Activated CD8-positive, alpha-beta memory T cell treated with anti-CD3 and anti-CD28 coated beads for 48 hours (primary cell): ENCODE results near the gene GALNT13.

Source experiments
- DNase-seq, 3 experiments: peaks; one replicate each; pipeline ENCODE4 v3.0.0-alpha.2; 2020; ENCODE audit warnings: low read depth in 2 of 3, low spot score in 2 of 3

The GALNT13 gene

DNA sequence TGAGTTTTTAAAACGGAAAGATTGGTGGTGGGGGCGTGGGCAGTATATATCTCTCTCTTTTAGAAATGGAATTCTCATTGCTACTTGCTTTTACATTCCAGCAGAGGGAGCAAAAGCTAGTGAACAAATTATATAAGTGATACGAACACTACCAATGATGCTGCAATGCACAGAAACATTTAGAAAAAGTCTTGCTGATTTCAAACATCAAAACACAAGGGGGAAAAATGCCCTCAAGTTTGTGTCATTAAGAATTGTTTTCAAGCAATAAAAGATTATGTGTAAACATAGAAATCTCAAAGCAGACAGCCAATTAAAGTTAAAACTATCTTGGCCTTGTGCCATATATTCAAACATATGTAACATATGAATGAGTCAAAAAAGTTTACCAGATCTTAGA, 530.5 kb downstream of the GALNT13 start:
- no peak for DNase-seq

DNA sequence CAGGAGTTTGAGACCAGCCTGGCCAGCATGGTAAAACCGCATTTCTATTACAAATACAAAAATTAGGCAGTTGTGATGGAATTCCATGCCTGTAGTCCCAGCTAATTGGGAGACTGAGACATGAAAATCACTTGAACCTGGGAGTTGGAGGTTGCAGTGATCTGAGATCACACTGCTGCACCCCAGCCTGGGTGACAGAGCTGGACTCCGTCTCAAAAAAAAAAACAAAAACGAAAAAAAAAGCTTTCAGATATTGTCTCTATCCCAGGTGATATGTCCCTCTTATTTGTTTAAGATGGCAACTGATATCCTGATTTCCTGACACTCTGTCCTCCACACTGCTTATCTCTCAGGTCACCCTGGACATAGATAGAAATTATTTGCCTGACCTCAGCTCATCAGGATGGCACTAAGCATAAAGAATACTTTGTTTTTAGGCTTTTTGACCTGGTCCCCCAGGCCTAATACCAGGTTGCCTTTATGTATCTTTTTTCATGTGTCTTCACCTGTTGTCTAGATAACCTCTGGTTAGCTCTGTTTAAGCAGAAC, 531.6 kb downstream of the GALNT13 start:
- DNase-seq: no peak

DNA sequence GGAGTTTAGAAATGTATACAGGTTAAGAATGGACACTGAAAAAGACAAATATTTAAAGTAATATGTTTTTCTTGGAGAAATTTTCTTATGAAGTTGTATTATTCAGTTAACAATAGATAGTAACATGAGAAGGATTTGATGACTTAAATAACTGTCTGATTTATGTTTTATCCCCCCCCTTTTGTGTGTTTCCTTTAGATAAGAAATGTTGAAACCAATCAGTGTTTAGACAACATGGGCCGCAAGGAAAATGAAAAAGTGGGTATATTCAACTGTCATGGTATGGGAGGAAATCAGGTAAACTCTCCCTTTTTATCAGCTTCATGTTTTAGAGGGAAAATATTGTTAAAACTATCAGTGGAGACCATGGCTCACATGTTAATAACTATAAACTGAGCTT, 537.1 kb downstream of the GALNT13 start:
- DNase-seq: no peak

DNA sequence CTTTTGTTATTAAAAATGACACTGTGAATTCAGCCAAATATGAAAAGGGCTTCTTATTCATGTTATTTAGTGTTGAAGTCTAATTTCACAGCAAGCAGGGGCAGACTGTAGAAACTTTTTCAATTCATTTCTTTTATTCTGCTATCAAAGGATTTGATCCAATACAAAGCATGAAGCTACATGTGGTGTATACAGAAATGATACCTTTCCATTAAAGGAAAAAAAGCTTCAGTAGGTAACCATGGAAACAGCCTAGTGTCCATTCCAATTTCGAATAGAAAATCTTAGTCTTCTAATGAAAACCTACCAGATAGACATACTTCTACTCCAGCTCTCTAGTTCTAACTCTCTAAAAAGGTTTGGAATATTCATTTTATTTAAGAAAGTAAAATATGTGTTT, 550.5 kb downstream of the GALNT13 start:
- no peak for DNase-seq

DNA sequence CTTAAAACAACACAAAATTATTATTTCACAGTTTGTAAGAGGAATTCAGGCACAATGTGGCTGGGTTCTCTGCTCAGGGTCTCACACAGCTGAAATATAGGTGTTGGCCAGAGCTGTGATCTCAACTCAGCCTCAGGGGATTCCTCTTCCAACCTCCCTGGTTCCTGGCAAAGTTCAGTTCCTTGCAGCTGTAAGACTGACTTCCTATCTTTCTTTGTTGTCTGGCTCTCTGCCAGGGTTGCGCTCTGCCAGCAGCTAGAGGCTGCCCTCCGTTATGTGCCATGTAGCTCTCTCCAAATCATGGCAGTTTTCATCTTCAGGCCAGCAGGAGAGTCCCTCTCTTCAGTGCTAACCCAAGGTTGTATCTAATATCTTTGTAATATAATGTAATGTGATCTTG, 554.3 kb downstream of the GALNT13 start:
- no peak for DNase-seq

DNA sequence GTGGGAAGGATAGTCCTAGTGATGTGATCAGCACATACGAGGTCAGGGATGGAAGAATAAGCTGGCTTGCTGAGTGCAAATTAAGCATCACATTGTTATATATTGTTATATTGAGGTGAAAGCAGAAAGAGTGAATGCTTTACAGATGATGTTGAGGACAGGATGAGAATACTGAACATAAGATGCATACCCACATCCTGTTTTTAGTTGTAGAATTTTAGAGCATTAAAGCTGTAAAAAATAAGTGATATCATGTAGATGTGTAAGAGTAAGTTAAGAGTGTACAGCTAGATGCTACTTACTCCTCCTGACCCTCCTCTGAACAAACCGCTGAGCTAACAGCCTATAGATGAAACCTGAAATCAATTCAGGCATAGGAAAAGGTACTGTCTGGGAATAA, 555.7 kb downstream of the GALNT13 start:
- DNase-seq: no peak

DNA sequence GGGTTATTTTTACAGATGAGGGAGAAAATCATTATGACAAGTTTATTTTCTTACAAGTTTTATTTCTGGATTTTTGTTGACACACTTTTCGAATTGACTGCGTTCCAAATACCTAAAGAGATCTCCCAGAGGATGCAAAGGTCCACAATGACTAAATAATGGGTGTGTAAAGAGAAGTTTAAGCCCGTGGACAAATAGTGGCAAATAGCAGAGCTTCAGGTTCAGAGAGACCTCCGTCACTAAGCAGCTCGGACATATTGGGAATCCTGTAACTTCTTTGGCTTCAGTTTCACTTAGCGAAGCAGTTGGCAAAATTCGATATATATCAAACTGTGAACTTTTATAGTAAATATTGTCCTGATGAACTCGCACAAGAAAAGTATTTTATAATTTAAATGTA, 556.3 kb downstream of the GALNT13 start:
- no peak for DNase-seq

DNA sequence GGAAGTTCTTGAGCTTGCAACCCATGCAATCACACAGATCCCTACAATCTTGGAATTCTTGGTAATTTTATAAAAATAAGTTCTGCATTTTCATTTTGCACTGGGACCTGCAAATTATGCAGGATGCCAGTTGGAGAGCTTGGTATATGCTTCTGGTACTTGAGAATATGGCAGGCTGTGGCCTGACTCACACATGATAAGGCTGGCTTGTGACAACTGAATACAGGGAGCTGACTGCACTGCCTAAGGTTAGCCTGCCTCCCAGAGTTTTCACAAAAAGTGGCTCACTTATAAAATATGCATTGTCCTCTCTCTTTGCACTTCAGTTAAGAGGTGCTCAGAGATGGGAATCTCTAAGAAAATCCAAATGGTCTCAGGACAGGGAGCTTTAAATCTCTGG, 561.3 kb downstream of the GALNT13 start:
- DNase-seq: no peak

DNA sequence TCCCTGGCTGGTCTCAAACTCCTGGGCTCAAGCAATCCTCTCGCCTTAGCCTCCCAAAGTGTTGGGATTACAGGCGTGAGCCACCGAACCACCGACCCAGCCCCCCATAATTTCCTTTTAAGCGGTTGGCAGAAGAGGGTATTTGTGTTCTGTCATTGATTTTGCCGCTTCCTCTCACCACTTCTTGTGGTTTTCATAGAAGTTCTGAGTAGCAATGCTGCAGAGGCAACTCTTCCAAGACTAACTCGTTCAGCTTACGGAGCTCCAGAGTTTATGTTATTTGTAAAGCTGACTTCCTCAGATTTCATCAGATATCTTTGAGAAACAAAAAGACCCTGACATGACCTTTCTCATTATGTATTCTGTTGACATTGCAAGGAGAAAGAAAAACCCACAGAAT, 565.4 kb downstream of the GALNT13 start:
- DNase-seq: no peak

DNA sequence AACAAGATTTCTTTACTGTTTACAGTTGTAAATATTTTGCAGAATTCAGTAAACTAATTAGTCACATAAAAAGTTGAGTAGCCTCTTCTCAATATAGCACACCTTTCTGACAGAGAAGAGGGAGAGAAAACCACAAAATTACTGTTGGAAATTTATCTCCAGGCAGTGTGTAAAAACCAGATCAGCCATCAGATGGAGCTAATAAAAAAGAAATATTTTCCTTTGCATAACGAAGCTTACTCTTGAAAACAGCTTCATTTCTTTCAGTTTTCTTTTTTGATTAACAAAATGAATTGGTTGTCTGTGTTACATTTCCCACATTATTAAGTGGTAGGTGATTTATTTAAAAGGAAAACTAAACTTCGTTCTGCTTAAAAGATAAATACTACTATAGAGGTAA, 567.4 kb downstream of the GALNT13 start:
- no peak for DNase-seq

DNA sequence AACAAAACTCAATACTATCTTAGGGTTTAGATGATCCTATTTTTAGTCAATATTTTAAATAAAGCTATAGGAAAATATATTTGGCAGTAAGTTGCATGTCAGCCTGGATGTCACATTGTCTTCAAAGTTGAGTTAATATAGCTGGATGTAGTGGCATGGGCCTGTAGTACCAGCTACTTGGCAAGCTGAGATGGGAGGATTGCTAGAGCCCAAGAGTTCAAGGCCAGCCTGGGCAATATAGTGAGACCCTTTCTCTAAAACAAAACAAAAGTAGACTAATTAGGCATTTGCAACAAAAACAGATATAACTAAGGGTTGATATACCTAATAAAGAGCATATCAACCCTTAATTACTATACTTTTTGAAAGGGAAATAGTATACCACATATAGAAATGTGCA, 572.2 kb downstream of the GALNT13 start:
- no peak for DNase-seq

DNA sequence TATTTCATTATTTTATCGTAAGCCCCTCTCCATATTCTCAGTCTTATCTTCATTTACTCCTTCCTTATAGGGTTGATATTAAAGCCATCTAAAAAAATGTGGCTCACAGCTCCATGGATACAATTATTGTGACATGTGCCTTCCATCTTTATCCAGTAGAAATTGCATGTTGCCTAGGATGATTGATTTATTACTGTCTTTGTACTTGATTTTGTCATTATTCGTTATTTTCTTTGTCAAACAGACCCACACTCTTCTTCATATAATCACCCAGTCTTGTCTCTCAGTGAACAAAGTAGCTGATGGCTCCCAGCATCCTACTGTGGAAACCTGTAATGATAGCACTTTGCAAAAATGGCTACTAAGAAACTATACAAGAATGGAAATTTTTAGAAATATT, 574.6 kb downstream of the GALNT13 start:
- no peak for DNase-seq

DNA sequence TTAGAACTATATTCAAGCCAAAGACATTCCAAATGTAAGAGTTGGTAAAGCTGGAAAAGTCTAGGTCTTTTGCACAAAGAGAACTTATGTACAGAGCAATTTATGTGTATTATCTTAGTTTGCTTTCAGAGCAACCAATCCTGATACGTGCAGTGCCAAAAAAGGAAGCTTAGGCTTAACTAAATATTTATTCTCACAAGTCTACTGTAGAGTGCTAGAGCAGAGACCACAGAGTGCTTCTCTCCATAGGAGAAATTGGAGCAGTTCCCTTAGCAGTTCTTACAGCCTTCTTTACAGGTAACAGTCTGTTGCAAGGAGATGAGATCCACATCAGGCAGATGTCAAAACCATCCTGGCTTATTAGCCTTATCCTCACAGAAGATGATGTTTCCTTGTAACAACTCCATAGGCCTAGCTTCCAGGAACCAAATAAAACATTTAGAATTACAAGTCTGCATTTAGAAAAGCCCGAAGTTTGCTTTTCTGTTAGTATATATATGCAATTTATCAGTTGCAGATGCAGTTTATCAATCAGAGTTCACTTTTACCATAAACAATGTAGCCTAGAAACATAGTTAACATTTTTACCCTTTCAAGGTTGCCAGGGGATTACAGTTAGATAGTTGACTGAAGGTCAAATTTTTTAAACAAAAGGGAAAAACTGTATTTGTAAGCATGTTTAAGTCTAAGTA, 576.2 kb downstream of the GALNT13 start:
- no peak for DNase-seq

DNA sequence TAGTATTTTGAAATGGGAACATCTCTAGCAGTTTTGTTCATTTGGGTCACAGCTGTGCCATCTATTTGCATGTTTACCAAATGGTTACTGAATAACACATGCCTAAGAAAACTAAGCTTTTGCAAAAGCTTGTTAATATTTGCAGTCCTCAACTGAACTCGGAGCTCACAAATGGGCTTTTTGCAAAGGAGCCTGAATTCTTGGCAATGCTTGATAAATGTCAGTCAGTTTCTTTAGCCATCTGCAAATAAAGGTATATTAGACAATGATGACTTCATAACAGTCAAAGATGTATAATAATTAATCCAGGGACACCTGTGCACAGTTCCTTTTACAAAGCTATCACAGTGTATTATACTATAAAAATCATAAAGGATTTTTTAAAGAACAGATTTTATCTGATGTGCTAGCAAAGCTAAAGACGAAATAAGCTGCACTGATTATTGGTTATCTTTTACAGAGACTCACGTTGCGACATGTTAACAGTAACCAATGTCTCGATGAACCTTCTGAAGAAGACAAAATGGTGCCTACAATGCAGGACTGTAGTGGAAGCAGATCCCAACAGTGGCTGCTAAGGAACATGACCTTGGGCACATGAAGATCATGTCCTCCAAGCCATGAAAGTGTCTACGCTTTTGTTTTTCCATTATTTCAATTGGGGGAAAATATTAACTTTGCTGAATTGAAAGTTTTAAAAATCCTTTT, 578.4 kb downstream of the GALNT13 start:
- no peak for DNase-seq

DNA sequence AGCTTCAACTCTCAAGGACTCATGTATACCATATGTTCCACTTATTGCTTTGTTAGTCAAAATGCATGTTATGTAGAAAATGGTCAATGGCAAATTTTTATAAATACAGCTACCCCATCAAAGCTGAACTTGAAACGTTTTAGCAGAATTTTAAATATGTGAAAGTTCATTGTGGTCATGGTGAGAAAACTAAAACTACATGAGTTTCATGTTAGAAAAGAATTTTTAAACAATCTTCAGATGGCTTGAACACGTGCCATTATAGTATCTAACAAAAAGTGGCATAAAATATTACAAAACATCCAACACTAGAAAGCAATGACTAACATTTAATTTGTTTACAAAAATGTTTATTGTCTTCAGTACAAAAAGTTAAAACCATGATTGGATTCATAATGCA, 580.7 kb downstream of the GALNT13 start:
- DNase-seq: no peak

DNA sequence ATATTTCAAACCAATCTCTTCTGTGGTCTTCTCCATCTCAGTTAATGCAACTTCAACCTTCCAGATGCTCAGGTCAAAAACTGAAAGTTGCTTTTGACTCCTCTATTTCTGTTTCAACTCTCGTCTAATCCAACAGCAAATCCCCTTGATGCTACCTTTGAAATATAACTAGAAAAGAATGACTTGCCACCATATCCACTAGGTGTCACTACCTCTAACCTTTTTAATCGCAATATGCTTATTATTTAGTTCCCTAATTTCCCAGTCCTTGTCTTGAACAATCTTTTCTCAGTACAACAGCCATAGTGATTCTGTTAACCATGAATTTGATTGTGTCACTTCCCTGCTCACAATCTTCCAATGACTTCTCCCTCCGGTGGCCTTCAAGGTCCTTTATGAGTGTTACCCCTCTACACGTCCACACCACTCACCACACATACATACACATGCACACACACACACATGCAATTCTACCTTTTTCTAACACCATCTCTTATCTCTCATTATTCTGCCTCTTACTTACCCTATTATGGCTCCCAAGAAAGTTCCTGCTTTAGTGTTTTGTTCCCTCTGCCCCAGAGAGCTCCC, 581.3 kb downstream of the GALNT13 start:
- DNase-seq: no peak

DNA sequence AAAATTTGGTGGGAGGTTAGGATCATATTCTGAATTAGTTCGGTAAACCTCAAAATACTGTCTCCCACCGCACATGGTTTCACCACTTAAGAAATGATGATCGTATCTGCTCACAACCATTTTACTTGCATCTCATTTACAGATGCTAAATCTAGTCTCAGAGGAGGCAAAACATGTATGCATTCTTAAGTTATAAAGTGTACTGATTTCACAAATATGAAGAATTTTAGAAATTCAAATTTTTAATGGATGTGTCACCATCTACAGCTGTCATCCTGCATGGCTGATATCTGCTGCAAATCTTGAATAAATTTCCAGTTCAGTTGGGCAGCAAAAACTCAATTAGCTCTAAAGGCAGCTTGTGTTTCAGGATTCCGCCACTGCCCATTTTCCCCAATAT, 583.4 kb downstream of the GALNT13 start:
- no peak for DNase-seq

DNA sequence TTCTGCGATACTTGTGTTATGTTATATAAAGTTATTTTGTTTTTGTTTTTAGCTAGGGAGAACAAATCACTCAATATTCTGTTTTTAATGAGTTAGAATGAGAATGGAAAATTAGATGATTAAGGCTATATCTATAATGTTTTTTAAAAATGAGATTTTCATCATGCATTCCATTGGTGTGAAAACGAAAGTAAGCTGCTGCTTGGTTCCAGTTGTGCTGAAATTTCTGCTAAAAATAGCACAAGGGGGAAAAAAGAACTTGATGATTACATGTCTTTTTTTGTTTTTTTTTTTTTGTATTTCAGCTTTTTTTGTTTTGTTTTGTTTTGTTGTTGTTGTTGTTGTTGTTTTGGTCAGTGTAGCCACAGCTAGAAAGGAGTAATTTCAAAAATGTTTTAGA, 584.1 kb downstream of the GALNT13 start:
- DNase-seq: no peak

DNA sequence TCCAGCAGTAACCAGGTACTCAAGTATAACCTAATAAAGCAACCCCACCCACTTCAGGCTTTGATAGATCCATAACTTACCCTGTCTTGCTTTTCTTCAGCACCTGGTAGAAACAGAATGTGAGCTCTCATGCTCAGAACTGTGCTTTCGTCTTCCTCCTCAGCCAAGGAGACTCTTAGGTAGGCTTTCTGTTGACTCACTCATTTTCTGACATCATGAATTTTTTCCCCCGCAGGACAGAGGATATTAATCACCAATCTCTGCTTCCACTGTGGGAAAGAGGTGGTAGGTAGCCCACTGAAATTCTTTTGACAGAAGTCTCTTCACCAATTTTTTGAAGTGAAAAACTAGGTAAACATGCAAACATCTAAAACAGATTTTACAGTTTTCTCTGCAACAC, 585.6 kb downstream of the GALNT13 start:
- no peak for DNase-seq

DNA sequence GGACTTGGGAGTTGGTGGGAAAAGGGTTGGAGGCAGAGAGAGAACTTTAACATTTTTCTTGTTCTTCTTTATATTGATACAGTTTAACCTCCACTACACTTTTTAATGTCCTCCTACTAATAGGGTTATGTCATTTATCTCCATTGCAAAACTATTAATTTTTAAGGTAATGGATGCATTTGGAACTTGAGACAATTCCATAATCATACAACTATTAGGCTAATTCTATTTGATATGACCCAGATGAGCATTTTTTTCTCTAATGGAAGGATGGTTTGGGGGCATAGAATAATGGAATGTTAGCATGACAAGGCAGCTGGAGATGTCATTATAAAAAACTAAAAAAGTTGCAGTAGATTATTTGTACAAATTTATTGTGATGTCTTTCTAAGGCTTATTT, 587.6 kb downstream of the GALNT13 start:
- no peak for DNase-seq

DNA sequence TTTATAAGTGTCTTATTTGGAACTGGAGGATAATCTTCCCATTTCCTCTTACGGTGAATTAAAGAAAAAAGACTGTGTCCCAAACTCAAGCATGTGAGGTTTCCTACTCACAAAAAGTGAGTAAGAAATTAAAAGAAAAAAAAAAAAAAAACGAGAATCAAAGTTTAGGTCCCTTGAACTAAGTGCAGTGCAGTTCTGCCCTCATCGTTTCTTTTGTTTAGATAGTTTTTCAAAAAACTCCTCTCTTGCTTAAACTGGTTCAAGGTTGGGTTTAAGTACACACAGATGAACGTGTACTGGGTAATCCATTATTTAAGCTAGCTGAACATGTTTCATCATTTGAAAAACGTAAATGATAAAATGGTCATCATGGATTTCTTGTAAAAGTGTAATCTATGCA, 590.9 kb downstream of the GALNT13 start:
- no peak for DNase-seq

DNA sequence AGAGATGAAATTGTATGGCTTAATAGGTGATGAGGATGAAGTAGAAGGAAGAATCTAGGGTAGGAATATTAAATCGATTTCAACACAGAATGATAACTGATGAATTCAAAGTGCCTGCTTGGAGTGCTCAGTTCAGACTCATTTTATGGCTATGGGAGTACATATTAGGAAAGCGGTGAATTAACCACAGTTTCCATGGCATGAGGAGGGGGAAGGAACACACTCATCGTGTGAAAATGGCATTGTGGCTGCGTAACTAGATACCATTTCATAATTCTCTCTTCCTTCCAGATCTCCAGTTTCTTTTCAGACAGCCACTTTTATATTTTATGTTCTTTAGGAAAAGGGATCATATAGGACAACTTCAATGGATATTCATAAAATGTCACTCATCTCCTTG, 594.5 kb downstream of the GALNT13 start:
- DNase-seq: no peak
